GM19025 (cell line): Measurements from ENCODE around the gene SLC23A3.

Experiments used
- ATAC-seq: cut with Tn5 transposase; IDR thresholded peaks from one replicate; pipeline ENCODE4 v1.9.1; 2021; ENCODE audit warnings: mild to moderate bottlenecking, low read depth, moderate library complexity; ENCODE audit not compliant: unreplicated experiment

The SLC23A3 gene, protein sequence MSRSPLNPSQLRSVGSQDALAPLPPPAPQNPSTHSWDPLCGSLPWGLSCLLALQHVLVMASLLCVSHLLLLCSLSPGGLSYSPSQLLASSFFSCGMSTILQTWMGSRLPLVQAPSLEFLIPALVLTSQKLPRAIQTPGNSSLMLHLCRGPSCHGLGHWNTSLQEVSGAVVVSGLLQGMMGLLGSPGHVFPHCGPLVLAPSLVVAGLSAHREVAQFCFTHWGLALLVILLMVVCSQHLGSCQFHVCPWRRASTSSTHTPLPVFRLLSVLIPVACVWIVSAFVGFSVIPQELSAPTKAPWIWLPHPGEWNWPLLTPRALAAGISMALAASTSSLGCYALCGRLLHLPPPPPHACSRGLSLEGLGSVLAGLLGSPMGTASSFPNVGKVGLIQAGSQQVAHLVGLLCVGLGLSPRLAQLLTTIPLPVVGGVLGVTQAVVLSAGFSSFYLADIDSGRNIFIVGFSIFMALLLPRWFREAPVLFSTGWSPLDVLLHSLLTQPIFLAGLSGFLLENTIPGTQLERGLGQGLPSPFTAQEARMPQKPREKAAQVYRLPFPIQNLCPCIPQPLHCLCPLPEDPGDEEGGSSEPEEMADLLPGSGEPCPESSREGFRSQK

DNA sequence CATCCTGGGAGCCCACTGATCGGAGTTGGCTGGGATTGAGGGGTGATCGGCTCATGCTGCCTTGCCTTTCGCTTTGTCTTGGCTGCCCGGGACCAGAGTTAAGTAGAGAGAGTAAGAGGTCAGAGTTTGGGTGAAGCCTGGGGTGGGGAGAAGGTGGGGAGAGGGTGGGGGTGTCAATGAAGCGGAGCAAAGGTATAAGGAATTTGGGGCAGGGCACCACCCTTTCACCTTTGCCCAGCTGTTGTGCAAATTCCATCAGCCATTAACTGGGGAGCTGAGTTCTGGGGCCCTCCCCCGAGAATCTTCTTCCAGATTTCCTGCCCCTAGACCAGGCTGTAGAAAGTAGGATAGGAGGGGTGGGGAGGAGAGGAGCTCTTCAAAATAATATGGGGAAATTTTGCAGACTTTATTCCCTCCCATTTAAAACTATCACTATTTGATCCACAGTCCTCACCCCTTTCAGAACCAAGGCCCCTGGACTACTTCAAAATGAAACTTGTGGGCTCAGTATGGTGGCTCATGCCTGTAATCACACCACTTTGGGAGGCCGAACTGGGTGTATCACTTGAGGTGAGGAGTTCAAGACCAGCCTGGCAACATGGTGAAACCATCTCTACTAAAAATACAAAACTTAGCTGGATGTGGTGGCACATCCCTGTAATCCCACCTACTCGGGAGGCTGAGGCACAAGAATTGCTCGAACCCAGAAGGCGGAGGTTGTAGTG is at the start of gene SLC23A3:
TSS of gene SLC23A3 (minus strand) at position 100 of the 725 bp plus-strand sequence. CDS start at position 55, 45 bp downstream.
- ATAC-seq, result no peak

DNA sequence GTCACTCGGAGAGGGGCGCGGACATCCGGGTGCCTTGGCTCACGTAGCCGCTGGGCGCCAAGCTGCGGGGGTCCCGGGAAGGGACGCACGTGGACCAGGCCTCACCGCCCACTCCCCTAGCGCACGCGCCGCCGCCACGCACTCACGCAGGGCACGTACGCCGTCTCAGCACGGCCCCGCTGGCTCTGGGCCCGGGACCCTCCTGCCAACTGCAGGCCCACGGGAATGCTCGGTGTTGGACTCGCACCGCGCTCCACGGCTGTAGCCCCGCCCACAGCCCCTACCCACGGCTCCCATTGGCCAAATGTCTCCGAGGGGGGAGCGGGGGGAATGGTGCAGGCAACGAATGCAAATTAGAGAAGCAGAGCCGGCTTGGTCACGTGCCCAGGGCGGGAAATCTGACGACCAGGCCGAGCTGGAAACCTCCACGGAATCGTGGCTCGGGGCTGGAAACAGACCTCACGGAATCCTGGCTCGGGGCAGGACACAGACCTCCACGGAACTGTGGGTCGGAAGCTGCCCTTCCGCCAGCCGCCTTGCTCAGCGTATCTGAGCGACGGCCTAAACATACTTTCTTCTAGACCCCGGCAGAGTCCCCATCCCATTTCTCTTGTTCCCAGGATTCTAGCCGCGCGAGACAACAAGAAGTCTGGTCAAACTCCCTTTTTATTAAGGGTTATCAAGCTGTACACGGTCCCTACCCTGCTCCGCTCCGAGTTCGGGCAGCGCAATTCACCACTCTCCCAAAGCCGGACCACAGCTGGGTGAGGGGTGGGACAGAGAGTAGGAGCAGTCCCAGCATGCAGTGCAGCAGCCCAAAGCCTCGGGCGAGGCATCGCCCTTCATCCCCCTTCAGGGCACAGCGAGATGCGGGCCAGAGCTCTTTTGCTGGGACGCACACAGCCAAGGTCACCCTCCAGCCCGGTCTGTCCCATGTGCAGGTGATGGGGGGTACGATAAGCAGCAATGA is 49.2 kb upstream of the SLC23A3 start, which contains the start of gene ABCB6:
TSS of gene ABCB6 (minus strand) at position 227 of the 970 bp plus-strand sequence. CDS start 285 bp downstream, outside the sequence.
- ATAC-seq, result peak; percentile 74

DNA sequence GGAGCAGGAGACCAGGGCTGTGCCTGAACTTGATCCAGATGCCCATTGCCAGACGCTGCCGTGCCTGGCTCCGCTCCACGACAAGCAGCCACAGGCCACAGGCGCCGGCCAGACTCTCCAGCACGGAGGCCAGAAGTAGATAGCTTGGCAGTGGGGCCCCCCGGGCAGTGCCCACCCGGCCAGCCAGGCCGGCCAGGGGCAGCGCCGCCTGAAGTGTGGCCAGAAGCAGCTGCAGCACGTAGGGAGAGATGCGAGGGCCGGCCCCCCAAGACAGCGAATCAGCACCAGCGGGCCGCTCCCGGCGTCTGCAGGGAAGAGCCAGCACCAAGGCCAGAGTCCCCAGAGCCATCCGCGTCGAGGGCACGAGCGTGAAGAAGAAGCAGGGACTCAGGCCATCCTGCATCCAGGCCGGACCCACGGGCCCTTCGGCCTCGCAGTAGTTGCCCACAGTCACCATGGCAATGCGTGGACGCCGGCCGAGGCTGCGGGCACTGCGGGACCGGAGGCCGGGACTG is 48.4 kb upstream of the SLC23A3 start:
- peak; percentile 9 for ATAC-seq

DNA sequence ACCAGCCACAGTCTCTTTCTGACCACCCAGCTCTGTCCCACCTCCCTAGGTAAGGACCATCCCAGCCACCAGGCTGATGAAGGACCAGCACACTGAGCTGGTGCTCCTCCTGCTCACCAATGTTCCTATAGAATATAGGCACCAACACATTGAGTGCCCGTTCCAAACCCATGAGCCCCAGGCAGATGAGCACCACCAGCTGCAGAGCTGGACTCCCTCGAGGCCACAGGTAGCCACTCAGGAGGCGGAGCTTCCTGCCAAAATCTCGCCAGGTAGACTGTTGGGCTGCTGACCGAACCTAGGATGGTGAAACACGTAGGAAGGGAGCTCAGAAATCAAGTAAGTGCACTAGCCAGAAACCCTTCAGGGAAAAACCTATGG is 46.7 kb upstream of the SLC23A3 start:
- ATAC-seq, result no peak

DNA sequence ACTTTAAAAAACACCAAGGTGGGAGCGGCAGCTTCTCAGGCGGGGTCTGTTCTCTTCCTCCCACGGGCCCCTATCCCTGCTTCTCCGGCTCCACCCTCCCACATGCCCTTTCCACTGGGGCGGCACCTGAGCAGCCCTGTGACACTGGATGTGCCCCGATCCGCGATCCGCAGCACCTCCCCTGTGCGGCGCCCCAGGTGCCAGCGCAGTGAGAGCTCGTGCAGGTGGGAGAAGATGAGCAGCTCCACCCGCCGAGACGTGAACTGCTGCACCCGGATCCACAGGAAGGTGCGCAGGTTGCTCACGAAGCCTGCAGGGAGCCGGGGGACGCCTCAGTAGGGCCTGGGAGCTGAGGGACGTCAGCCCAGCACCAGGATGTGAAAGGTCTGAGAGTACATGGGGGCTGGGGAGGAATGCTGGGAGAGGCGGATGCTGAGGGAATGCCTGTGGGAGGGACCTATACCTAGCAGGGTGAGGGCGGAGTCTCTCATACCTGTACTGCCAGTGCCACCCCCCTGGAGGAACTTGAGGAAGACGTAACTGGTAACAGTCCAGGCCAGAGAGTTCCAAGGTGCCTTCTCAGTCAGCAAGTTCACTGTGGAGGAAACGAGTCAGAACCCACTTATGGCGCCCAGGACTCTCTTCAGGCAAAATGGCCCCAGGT is 46.2 kb upstream of the SLC23A3 start:
- ATAC-seq, result no peak

DNA sequence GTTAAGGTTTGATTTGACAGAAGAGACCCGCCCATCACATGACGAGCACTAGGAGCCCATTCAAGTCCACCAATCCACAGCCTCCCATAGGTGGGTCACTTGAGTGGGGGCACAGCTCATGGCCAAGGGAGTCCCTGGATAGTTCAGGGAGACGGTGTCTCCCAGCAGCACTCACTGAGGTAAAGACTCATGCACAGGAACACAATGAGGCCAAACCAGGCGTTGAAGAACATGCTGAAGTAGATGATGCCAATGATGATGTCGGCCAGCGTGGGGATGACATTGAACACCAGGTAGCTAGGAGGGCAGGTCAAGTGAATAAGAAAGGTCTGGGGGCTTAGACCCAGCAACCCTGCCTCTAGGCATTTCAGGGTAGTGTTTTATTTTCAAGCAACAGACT is 45.0 kb upstream of the SLC23A3 start:
- ATAC-seq, result no peak

DNA sequence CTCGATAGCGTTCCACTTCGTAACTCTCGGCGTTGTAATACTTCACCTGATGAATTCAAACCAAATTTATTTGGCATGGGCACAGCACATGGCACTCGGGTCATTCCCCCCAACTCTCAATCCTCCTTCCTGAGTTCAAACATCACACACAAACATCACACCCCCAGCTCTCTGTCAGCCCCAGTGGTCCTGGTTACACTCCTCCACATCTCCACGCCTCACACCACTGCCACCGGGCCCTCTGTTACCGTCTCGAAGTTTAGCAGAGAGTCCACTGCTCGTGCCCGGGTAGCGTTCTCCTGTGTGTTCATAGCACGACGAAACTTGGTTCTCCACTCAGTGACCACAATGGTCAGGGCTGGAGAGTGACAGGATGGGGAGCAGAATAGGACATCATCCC is 44.3 kb upstream of the SLC23A3 start:
- ATAC-seq, result no peak

DNA sequence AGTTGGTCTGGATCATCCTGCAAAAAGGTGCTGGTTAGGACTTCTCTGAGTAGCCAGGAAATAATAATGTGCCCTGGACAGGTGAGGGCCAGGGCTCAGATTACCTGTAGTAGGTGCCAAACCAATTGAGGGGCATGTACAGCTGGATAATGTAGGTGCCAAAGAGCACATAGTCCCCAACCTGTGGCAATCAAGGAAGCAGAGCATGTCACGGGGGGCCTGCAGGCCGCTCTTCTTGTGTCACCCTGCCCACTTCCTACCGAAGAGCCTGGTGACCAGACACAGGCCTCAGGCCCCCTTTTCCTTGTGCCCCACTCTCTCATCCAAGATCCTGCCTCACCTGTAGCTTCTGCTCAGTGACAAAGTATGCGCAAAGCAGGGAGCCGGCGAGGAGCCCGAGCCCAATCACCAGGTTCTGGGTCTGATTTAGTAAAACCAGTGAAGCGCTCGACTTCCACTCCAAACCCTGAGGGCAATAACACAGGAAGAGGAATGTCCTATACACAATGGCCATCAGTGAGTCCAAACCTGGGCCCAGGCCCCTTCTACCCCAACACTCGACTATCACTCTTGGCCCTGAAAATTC is 43.8 kb upstream of the SLC23A3 start:
- no peak for ATAC-seq

DNA sequence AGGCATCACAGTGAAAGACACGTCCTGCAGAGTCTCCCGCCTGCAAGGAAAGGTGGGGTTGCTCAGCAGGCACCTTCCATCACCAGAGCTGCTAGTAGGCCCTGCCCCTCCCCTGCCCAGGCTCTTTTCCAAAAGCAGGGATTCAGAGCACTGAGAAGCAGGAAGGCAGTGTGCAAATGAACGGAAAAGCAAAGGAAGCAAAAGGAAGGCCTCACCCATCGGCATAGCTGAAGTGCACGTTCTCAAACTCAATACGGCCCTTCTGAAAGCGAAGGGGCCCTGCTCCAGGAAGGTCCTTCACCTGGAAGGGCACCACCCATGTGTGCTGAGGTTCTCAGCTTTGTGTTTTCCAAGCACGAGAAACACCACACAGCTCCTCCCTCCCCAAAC is 43.2 kb upstream of the SLC23A3 start:
- ATAC-seq, result no peak

DNA sequence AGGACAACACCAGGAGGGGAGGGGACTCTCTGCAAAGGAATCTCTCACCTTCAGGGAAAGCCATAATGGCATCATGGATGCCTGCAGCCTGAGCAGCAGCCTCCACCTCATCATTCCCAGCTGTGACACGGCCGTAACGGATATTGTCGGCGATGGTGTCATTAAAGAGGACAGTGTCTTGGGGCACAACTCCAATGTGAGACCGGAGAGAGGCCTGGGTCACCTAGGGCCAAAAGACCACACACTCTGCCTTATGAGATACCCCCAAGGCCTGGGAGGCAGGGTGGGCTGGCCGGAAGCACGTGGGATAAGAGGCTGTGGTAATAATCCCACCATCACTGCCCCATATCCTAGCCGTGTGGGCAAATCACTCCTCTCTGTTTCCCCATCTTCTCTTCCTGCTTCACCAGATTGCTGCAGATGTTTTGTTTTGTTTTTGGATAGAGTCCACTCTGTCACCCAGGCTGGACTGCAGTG is 41.1 kb upstream of the SLC23A3 start:
- ATAC-seq, result no peak

DNA sequence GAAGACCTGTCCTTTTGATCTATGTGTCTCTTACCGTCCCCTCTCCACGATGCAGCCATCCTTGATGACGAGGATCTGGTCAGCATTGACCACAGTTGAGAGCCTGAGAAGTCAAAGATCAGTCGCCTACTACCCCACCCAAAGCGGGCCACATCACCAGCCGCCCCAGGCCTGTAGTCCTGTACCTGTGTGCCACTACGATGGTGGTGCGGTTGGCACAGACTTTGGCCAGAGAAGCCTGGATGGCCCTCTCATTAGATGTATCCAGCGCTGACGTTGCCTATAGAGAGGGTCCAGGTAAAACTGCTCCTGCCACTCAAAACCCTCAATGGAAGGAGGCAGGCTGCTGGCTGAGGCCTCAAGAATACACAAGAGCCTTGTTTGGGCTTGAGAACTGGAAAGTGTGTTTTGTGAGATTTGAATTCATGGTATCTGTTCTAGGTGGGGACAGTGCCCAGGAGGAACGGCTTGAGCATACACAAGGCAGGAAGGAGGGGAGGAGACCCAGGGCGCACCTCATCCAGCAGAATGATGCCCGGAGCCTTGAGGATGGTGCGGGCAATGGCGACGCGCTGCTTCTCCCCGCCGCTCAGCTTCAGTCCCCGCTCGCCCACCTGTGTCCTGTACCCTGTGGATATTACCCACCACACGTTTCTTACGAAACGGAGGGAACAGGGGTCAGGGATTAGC is 40.5 kb upstream of the SLC23A3 start:
- no peak for ATAC-seq

DNA sequence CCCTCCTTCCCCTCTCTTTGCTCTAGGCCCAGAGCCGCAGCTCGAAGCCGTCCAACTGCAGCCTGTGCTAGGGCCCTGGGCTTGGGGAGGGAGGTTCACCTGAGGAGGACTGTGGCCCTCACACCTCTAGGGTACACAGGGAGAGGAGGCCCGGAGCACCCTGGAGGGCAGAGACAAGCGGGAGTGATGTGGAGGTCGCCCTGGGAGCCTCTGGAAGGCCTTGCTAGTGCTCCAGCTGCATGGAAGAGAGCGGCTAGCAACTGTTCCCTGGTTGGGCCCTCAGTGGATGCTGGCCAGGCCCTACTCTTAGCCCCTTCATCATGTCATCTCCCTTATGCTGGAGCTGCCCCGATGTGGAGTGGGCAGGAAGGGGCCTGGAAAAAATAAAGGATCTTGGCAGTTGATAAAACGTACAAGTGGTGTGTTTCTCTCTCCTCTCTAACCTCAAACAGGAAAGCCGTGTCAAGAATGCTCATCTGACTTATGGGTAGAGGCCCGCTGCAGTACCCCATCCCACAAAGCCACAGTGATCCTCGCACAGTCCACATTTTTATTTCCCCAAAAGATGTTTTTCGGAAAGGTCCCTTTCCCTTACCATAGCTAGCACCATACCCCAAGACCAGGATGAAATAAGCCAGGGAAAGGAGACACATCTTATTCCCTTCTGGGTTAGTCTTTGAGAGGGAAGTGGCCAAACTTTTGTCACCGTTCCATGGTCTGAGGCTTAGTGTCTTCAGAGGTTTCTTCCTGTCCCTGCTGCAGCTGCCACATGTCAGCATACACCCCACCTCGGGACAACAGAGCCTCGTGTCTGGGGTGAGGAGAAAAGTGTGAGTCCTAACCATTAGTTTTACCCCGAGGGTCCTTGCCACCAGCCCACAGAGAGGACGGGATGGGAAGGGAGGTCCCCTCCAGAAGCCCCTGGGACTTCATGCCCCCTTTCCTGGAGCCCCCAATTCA is 39.7 kb upstream of the SLC23A3 start:
- no peak for ATAC-seq

DNA sequence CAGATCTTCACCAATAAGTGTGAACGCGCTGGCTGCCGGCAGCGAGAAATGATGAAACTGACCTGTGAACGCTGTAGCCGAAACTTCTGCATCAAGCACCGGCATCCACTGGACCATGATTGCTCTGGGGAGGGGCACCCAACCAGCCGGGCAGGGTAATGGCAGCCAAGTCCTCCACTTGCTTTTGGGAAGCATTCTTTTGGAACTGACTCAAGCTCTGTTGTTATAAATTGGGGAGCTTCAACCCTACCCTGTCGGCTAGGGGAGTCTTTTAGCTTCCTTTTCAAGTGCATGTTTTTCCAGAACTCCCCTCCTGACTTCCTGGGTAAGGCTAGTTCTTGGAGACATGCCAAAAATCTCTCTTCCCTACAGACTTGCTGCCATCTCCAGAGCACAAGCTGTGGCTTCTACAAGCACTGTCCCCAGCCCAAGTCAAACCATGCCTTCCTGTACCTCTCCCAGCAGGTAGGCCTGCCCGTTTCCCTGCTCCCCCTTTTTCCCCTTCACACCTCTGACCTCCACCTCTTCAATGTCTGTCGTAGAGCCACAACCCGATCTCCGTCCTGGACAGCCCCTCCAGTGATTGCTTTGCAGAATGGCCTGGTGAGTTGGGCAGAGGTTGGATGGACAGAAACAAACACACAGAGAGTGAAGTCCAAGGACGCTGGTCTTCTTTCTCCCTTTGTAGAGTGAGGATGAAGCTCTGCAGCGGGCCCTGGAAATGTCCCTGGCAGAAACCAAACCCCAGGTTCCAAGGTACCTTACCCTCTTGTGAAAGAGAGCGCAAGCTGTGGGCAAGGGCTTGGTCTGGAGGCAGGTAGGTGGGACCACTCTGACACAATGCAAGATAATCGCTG is 38.3 kb upstream of the SLC23A3 start:
- no peak for ATAC-seq

DNA sequence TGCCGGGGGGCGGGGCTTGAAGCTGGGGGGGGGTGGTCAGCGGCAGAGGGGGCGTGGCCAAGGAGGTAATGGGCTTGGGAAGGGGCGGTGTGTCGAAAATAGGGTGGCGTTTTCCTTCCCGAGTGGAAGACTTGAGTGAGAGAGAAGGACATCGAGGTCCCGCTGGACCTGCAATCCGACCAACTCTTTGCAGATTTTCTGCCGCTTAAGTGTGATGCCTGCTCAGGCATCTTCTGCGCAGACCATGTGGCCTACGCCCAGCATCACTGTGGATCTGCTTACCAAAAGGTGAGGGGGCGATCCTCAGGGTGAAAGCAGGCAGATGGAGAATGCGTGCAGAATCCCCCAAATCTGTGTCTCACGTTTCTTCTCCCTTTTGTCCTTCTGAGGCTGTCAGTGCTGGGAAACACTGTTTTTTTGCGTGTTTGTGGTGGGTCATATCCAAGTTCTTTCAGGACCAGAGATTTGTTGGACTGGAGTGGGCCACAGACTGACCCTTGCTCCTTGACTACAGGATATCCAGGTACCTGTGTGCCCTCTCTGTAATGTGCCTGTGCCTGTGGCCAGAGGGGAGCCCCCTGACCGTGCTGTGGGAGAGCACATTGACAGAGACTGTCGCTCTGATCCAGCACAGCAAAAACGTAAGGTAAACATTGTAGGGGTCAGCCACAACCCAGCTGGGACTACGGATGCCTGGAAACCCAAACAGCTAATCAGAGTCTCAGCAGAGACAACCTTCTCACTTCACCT is 37.5 kb upstream of the SLC23A3 start:
- no peak for ATAC-seq

DNA sequence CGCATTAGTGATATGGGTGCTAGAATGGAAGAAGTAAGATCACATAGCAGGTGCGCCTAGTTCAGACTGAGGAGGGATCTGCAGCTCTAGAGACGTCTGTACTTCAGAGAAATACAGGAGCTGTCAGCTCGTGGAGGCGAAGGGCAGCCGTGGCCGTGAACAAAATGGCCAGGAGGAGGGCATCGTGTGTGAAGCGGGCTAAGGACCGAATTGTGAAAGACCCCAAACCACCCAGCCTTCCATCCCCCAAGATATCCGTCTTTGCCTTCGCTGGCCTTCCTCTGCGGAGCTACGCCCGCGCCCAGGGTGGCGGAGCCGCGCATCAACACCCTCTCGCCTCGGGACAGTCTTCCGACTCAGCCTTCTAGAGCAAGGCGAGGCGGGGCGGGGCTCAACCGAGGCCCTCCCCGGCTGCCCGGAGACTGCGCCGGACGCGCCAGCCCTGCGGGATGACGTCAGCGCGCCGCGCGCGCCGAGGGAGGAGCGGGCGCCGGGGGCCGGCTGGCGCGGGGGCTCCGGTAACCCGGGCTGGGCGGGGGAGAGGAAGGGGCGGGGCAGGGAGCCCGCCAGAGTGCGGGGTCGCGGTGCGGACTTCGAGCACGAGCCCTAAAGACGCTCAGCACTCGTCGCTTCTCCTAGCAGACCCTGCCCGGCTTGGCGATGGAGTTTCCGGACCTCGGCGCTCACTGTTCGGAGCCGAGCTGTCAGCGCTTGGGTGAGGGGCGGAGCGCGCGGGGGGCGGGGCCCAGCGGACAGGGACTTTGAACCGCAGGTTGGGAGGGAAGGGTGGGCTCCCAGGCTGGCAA is 36.7 kb upstream of the SLC23A3 start, which contains the start of gene ZFAND2B:
TSS of gene ZFAND2B (plus strand) at position 455 of the 806 bp plus-strand sequence. CDS start at position 661, 206 bp downstream.
- peak; percentile 94 for ATAC-seq
